KOPT-K1 (cell line): ENCODE measurements around the gene LRP5.

Experiments used
- H3K27ac ChIP-seq: fragments of 200-600 bp; sonication (generic); 2 replicates; pipeline ENCODE4 v1.5.1; 2016; ENCODE audit warnings: antibody characterized with exemption, mild to moderate bottlenecking, low read depth, low read length; ENCODE audit not compliant: poor library complexity, severe bottlenecking
- H3K36me3 ChIP-seq: fragments of 200-600 bp; sonication (generic); 2 replicates; pipeline ENCODE4 v1.5.1; 2017; ENCODE audit warnings: antibody characterized with exemption, mild to moderate bottlenecking, low read length, moderate library complexity; ENCODE audit not compliant: insufficient read depth
- H3K9me3 ChIP-seq: fragments of 200-600 bp; sonication (generic); 2 replicates; pipeline ENCODE4 v1.5.1; 2017; ENCODE audit warnings: antibody characterized with exemption, low read length, mild to moderate bottlenecking; ENCODE audit not compliant: insufficient read depth, poor library complexity, severe bottlenecking

LRP5 gene

DNA sequence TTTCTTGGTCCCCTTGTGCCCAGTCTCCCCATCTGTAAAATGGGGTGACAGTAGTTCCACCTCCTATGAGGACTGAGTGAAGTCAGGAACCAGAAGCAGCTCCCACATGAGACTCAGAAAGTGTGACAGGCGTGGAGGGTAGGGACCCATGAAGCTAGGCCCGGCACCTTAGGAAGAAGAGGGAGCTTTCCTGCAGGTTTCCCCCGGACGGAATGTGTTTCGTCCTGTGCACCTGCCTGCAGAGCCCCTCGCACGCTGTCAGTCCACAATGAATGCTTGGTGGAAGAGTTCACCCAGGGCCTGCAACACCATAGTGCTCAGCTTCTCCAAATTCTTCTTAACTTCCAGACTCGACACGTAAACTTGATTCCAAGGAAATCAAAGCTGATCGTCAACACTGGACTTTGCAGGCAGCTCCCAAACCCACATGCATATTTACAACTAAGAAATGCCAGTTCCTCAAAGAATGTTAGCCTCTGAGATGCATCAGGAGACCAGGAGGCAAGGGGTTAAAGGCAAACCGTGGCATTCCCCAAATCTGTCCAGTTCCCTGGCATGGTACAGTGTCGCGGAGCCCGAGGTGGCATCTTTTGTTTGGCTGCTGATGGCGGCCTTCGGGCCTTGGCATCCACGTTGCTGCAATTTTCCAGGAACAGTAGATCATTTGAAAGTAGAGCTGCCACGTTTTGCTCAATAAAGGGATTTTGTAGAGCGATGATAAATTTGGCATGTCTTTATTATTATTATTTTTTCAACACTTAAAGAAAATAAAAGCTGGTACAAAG lies 15.4 kb downstream of the LRP5 start:
- no peaks in the 10 kb centered on the region for H3K36me3 ChIP-seq
- H3K9me3 ChIP-seq, result no peaks in the 10 kb centered on the region
- H3K27ac ChIP-seq, result peak overlapping the region; percentile 40

DNA sequence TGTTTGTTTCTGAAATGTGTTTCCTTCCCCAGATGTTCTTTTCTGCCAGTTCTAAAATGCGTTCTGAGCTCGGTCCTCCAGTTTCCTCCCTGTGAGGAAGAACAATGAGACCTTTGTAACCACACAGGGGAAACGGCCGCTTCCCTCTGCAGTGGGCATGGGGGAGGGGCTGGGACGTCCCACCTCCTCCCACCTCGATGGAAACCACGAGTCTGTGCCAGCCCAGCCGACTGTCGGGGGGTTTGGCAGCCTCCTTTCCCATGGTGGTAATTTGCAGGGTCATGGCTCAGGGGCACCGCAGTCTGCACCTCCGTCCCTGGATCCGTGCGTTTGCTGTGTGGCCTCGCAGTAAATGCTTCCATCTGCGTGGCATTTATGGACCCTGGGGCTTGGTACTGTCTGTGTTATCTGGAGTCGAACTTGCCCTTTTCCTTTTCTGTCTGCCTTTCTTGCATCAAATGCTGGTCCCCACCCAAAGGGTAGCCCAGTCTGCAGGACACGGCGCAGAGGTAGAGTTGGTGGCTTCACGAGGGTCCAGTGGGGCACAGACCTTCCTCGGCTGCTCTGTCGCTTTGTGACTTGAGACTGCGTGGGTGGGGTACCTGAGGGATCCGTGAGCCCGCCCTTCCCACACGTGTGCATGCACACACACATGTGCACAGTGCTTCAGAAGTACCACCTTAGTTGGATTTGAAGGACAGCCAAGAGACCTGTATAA lies 16.1 kb downstream of the LRP5 start:
- peak overlapping the region; percentile 40 for H3K27ac ChIP-seq

DNA sequence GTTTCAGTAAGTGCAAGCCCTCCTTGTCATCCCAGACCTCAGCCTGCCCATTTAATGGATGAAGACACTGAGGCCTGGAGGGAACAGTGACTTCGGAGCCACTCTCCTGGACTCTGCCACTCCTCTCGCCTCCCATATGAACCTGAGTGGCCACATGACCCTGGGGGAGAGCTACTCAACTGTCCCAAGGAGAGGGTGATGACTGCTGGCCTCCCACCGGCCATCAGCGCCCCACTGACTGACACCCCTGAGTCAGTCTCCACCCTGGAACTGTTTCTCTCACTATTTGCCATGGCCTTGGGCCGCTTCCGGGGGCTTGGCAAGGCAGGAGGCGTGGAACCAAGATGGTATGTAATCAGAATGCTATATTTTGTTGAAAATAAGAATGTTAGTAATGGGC lies 17.1 kb downstream of the LRP5 start:
- Histone ChIP-seq H3K36me3 (no peaks in the 10 kb centered on the region), H3K9me3 (no peaks in the 10 kb centered on the region), H3K27ac (no peak overlapping the region)

More for the DNA sequence above, 16.1 kb downstream of the LRP5 start:
- H3K9me3 ChIP-seq, result no peaks in the 10 kb centered on the region
- no peaks in the 10 kb centered on the region for H3K36me3 ChIP-seq

DNA sequence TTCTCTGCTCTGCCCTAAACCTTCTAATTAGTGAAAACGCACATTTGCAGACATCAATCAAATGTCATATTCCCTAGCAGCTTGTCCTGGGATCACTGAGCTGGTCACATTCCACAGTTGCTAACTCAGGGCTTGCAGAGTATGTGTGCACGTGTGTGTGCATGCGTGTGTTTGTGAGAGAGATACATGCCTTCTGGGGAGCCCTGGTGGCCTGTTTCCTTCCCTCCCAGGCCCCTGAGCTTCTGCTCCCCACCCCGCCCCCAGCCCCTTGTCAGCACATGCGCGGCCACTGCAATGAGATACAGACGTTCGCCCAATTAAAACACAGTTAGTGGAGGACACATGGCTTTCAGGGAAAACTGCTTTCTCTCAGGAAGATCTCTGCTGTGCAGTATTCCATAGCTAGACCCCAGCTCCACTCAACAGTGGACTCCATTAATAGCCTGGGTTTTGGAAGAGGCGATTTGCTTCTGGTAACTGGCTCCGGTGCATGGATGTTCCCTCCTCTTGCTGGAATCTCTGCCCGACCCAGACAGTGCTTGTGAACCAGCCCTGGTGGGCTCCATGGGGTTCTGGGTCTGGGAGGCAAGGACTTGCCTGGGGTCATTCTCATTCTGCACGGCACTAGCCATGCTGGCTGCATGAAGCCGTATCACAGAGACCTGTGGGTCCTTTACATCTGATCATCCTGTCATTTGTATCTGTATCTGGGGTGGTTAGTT lies 17.7 kb downstream of the LRP5 start:
- Histone ChIP-seq H3K9me3 (no peaks in the 10 kb centered on the region), H3K36me3 (no peaks in the 10 kb centered on the region), H3K27ac (peak overlapping the region; percentile 49)

DNA sequence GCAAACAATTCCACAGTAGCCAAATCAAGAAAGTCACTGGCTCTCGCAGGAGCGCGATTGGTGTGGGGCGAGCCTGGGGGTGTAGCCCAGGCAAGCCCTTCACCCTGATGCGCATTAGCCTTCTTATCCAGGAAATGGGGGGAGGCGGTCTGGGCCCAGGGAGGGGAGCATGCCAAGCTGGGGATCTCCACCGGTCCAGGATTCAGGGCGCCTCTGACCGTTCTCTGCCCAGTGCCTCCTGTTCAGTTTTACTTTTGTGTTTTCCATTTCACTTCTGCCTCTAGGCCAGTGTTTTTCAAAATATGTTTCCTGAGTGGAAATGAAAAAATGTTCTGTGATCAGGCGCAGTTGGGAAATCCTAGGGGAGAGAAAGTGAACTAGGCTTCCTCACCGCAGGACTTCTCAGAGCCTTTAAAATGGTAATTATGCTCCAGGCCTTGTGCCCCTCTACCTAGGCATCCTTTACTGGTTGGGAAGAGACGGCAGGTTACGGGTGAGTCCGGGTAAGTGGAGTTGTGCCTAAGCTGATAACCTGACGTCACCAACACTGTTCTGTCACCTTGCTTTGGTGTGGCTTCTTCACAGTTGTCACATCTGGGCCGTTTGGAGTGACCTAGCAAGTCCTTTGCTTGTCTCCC lies 18.4 kb downstream of the LRP5 start:
- H3K36me3 ChIP-seq, result no peaks in the 10 kb centered on the region
- H3K9me3 ChIP-seq, result no peaks in the 10 kb centered on the region
- H3K27ac ChIP-seq, result peak overlapping the region; percentile 49

DNA sequence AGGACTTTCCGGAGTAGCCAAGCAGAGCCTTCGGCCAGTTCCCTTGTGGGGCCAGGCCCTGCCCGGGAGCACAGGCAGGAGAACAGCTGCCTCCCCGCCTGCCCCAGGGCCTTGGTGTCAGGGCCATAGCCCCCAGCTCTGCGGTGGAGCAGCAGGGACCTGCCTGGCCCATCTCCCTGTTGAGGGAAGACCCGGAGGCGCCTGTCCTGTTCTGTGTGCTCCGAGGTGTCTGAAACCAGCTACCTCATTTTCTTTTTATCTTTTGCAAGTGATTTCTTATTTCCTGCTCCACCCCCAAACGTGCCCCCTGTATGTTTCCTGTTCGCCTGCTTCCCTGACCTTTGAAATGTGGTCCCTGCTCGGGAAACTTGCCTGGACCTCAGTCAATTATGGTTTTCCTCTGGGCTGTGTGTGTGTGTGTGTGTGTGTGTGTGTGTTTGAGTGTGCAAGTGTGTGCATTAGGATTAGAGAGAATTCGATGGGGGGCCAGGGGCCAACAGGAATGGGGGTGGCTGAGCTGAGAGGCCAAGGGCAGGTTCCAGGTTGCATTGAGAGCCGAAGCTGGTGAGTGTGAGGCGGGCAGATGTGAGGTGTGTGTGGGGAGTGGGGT lies 19.1 kb downstream of the LRP5 start:
- Histone ChIP-seq H3K9me3 (no peaks in the 10 kb centered on the region), H3K27ac (peak overlapping the region; percentile 49), H3K36me3 (no peaks in the 10 kb centered on the region)

DNA sequence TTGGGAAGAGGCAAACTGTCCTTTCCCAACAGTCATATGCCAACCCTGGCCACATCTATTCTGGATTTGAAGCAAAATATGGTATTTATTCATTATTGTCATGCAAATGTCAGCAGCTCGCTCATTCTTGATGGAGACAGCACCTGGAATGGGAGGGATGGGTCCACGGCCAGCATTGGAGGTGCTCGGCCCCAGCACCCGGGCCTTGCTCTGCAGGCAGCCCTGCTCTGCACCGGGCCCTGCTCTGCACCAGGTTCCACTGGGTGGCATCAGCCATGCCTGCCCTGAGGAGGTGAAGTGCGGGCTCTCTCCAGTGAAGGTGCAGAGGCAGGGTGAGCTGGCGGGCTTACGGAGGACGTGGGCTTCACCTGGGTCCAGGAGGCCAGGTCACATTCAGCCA lies 19.8 kb downstream of the LRP5 start:
- no peaks in the 10 kb centered on the region for H3K36me3 ChIP-seq
- no peaks in the 10 kb centered on the region for H3K9me3 ChIP-seq
- no peak overlapping the region for H3K27ac ChIP-seq

DNA sequence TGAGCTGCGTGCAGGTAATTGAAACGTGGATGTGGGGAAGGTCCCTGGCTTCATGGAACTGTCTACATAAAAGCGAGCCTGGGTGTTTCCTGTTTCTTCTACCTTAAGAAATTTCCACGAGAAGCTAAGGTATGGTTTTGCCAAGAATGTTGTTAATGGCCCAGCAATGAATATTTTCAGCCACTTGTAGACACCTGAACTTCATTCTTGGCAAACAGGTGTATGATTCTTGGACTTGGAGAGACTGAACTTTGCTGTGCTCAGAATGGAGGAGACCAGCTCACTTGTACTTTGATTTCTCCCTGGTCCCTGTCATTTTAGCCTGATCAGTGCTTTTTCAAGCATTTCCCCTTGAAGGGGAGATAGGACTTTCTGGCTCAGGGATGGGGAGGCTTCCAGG lies 20.8 kb downstream of the LRP5 start:
- Histone ChIP-seq H3K9me3 (no peaks in the 10 kb centered on the region), H3K27ac (no peak overlapping the region), H3K36me3 (no peaks in the 10 kb centered on the region)

DNA sequence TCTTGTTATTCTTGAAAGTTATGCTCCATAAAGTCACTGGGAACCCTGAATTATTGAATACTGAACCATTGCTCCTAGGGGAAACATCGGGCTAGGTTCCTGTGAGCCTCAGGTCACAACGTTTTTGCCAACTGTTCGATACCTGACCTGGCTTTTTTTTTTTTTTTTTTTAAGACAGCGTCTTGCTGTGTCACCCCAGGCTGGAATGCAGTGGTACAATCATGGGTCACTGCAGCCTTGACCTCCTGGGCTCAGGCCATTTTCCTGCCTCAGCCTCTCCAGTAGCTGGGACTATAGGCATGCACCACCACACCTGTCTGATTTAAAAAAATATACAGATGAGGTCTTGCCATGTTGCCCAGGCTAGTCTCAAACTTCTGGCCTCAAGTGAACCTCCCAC lies 22.5 kb downstream of the LRP5 start:
- no peaks in the 10 kb centered on the region for H3K9me3 ChIP-seq
- no peak overlapping the region for H3K27ac ChIP-seq
- no peaks in the 10 kb centered on the region for H3K36me3 ChIP-seq

DNA sequence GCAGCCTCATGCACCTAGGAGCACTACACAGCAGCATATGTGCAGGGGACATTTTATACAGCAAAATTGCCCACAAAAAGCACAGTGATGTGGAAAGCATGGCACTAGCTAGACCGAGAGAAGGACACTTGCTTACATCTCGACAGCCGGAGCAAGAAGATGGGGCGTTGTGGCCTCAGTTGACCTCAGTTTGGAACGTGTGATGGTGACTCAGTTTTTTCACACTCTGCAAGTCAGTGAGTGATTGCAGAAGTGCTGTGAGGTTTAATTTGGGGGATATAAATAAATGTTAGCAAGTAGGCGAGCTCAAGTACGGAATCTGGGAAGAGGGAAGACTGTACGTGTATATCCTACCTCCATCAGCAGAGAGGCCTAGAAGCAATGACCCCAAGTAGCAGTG lies 23.3 kb downstream of the LRP5 start:
- no peak overlapping the region for H3K27ac ChIP-seq
- no peaks in the 10 kb centered on the region for H3K9me3 ChIP-seq

DNA sequence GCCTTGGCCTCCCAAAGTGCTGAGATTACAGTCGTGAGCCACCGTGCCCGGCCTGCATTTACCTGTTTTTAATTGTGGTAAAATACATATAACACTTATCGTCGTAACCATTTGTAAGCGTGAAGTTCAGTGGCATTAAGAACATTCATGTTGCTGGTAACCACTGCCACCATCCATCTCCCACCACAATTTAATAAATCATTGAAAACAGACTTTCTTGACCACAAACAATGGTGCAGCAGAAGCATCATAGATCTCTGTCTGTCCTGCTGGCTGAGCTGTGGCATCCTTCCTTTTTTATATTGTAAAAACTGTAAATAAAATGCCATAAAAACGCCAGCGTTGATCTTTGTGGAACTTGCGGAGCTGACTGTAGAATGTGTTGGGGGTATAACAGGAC lies 24.3 kb downstream of the LRP5 start:
- no peaks in the 10 kb centered on the region for H3K9me3 ChIP-seq
- no peaks in the 10 kb centered on the region for H3K36me3 ChIP-seq
- H3K27ac ChIP-seq, result no peak overlapping the region

More for the DNA sequence above, 23.3 kb downstream of the LRP5 start:
- H3K36me3 ChIP-seq, result no peaks in the 10 kb centered on the region

DNA sequence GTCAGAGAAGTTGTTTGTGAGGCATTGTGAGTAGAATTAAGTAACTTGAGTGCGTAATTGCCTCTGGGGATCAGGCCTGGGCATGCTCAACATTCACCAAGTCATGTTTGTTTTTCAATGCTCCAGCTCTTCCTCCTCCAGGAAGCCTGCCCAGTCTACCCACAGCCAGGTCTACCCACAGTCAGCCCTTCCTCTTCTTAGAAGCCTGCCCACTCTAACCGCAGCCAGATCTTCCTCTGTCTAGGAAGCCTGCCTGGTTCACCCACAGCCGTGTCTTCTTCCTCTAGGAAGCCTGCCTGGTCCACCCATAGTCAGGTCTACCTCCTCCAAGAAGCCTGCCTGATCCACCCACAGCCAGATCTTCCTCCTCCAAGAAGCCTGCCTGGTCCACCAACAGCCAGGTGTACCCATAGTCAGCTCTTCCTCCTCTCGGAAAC lies 25.0 kb downstream of the LRP5 start:
- Histone ChIP-seq H3K9me3 (no peaks in the 10 kb centered on the region), H3K36me3 (no peaks in the 10 kb centered on the region), H3K27ac (no peak overlapping the region)

DNA sequence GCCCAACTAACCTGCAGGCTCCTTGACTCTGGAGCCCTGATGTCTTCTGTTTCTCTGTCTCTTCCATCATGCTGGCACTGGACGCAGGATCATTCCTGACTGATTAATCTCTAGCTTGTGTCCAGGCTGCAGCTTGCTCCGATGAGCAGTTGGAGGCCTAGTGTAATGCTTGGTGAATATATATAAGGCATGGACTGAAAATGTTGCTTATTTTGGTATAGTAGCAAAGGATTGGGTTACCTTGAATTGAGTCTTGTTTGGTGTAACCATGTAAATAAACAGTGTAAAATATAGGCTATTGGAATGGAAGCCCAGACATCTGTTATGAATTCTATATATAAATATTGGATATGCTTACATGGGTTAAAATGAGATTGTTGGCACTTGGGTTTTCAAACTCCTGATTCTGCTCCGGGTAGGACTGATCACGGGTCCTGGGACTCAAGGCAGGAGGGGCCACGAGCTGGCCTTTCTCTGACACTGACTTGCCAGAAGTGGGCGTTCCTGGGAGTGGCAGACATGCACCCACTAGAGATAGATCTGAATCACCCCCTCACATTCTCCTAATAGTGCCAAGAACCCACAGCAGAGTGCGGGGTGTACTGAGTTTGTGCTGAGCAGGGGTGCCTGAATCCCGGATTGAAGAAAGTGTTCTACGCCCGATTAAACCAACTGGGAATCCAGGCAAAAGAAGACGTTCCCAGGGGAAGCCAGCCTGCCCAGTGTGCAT lies 25.8 kb downstream of the LRP5 start:
- no peaks in the 10 kb centered on the region for H3K9me3 ChIP-seq
- no peaks in the 10 kb centered on the region for H3K36me3 ChIP-seq
- H3K27ac ChIP-seq, result no peak overlapping the region
